OCI-M2 (cell line): ENCODE measurements around the gene IRF8.
"Not testable (repeated sequence)": the region's sequence is repeated elsewhere in the genome, so short reads cannot be mapped to it uniquely, and the experiment has no call there.

Source experiments
- DNase-seq: peaks from one replicate; lab custom pipeline; 2025; ENCODE audit not compliant: unreplicated experiment; lab: John Stamatoyannopoulos, UW

Gene IRF8

DNA sequence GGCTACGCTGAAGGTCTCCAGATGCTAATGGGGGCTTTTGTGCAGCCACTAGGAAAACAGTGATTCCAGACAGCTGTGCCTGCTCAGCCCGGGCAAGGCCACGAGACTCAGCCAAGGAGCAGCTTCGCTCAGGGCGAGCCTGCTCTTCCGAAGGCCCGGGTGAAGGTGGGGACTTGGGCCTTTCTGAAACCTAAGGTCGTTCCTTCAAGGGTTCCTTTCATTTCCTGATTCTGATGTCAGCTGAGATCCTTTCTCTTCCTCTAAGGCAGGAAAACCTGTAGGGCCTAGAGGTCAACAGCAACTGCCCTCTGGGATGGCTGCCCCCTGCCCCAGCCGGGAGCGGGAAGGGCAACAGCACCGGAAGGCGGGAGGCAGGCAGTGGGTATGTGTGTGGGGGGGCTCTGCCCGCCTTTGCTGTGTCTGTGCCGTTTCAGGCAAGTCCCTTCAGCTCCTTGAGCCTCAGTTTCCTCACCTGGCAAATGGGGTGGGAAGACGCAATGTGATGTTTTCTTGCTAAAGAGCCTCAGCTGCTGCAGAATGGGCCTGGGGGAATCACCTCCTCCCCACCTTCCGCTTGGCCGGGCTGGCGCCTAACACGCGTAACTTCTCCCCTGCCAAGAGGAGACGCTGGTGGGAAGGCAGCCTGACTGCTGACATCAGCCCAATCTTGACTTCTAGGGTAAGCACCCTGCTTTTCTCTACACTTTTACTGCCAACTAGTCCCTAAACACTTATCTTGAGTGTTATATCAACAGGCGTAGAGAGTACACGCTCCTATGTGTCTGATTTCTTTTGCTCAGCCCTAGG, 32.8 kb downstream of the IRF8 start:
- DNase-seq: no peak

DNA sequence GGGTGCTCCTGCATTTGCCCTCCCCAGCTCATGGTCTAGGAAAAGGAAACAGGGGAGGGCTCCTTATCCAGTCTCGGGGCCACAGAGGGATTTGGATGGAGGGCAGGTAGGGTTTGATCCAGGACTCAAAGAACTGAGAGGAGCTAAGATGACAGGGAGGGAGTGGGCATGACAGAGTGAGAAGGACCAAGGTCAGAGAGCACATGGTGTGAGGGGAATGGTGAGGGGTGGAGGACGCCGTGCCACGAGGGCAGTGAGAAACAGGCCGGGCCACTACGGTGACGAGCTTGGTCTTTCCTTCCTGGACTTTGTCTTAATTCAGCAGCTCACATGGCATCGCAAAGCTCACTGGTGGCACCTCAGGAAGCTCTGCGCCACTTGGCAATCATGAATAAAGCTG, 35.2 kb downstream of the IRF8 start:
- DNase-seq: no peak

DNA sequence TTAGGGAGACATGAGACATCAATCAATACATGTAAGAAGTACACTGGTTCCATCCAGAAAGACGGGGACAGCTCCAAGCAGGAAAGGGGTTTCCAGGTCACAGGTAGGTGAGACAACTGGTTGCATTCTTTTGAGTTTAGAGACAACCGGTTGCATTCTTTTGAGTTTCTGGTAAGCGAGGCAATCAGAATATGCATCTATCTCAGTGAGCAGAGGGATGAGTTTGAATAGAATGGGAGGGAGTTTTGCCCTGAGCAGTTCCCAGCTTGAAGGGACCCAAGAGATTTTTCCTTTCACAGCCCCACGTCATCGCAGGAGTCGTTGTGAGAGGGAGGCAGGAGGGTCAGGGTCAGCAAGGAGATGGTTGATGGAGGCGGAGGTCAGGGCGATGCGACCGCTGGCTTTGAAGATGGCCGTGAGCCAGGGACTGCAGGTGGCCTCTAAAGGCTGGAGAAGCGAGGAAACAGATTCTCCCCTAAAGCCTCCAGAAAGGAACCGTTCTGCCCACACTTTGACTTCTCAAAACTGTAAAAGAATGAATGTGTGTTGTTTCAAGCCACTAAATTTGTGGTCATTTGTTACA, 36.5 kb downstream of the IRF8 start:
- no peak for DNase-seq

DNA sequence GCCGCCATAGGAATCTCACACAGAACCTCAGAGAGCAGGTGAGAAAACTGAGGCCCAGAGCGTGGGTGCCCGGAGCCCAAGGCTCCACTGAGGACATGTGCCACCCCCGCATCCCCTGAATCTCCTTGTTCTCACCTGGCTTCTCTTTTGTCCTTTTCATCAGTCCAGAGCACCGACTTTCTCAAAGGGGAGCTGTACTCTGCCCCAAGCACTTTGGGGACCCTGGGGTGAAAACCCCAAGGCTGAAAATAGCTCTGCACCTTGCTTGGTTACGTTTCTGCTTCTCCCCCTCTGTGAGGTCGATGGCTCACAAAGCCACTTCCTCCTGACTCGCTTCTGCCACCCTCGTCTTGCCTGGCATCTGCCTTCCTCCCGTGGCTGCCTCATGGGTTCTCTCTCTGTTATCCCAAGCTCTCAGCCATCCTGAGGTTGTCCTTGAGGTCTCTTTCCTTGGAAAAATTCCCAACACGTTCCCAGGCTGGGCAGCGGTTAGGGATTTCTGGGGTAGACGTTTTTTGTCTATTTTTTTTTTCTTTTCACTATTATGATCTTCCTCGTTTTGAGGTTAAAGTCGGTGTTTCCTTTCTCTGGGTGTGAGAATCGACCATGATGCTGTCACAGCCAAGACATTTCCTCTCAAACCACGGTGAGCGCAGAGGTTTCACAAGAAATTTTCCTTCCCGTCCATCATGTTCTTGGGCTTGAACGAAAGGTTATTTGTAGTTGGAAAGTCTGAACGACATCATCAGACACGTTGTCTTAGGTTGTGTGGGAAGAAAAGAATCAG, 37.2 kb downstream of the IRF8 start:
- no peak for DNase-seq

DNA sequence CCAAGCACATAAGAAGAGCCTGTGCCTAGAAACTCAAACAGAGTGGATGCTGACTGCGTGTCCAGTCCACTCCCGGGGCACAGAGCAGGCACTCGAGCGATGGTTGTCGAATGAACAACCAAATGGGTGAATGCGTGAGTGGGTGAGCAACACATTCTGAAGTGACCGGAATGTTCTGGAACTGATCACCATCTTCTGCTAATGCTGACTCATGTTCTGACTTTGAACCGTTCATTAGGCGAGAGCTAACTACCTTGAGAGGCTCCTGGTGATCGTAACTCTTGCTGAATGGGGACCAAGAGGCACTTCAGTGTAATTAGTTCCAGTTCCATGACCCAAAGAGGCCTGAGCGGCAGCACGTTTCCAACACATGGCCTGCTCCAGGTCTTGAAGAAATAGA, 37.9 kb downstream of the IRF8 start:
- DNase-seq: no peak

DNA sequence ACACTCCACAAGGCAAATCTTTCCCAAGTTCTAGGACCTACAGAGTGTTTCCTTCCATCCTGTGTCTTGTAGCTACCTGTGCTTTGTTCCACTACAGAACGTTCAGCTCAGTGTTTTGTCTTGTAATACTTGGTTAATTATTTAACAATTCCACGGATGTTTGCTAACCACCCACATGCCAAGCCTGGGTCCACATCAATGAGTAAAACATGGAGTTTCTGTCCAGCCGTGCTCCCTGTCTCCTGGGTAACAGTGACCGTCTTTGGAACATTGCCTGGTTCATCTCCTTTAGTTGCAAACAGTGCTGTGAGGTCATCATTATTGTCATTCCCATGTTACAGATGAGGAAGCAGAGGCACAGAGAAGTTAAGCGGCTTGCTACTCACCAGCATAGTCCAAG, 41.3 kb downstream of the IRF8 start:
- DNase-seq: no peak

DNA sequence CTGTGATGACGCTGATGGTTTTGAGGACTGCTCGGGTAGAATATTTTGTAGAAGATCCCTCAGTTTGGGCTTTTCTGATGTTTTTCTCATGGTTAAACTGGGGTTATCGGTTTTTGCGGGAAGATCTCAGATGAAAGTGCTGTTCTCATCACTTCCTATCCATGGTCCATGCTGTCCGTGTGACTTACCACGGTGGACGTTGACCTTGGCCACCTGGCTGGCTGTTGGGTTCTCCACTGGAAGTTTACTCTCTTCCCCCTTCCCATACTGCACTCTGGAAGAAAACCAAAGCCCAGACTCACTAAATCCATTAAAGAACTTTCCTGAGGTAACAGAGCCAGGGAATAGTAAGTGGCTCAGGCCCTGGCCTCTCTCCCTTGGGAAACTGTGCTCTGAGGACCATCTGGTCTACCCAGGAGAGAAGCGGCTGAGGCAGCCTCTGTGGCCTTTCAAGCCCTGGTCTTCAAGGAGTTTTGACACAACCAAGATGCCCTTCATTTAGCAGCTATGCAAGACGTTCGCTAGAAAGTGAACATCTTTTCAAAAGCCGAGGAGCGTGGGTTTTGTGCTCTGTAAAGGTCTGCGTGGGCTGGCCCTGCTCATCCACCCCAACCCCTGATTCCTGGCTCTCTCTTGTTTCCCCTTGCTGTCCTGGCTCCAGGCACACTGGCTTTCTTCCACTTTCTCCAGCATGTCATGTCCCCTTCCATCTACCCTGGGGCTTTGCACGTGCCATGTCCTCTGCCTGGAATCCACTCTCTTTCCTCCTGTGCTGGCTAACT, 43.1 kb downstream of the IRF8 start:
- no peak for DNase-seq

DNA sequence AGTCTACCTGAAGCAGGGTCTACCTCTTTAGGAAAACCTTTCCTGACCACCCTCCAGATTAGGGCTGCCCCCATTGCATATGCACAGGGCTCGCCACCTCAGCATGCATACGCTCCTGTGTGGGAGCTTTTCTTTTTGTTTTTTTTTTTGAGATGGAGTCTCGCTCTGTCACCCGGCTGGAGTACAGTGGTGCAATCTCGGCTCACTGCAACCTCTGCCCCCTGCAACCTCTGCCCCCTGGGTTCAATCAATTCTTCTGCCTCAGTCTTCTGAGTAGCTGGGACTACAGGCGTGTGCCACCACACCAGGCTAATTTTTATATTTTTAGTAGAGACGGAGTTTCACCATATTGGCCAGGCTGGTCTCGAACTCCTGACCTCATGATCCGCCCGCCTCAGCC, 43.7 kb downstream of the IRF8 start:
- DNase-seq: not testable (repeated sequence)

DNA sequence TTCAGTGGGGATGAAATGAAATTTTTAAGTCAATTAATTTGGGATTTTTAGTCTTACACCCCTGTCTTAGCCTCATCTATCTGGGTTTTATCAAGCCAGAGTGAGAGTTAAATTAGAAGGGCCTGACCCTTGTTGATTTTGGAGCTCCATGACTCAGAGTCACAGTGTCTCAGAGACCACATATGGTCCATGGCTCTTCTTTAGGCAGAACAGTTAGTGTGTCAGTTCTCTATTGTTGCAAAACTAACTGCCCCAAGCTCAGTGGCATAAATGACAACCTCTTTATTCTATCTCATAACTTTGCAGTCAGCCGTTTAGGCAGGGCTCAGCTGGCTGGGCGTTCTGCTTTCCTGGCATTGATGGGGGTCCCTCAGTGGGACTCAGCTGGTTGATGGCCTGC, 44.7 kb downstream of the IRF8 start:
- no peak for DNase-seq

DNA sequence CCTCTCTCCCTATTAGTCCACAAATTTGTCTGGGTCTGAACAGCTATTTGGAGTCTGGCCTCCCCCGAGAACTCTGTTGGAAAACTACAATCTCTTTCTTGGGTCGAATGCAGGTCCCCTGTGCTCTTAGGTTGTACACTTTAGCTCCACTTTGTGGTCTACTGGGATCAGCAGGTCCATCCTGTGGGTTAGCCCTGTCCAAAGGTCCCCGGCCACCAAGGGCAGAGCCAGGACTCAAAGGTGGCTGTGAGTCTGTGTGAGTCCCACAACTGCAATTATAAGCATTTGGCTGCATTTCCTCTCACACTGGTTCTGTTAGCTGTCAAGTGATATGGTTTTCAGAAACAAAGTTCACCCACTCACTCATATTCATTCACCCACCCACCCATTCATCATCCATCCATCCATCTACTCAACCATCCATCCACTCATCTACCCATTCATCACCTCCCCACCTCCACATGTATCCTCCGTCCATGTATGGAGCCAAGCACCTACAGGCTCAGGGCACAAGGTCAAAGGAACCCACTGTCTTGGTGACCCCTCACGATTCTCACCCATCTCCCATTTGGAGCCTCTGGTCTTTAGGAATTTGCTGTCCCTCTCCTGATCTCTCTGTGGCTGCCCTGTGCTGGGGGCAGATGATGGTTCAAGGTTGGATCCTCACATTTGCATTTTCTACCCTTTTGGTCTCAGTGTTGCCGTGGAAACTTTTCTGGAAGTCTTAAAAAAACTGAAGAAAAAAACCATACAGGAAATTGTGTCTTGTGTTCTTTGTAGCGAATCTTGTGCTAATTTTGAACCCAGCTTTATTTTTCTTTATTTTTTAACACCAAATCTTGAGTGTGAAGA, 45.8 kb downstream of the IRF8 start:
- DNase-seq: no peak

DNA sequence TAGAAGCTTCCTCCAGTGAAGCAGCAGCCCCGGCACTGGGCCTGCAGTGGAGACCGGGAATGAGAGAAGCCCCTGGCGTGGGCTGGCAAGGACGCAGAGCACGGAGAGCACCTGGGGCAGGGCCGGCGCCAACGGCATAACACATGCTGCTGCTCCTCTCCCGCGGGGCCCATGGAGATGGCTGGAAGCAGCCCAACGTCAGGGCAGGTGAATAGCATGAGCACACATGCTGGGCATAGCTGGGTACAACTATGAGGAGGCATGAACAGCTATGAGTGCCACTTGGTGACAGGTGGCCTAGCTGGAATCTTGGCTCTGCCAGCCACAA, 46.4 kb downstream of the IRF8 start:
- DNase-seq: no peak

DNA sequence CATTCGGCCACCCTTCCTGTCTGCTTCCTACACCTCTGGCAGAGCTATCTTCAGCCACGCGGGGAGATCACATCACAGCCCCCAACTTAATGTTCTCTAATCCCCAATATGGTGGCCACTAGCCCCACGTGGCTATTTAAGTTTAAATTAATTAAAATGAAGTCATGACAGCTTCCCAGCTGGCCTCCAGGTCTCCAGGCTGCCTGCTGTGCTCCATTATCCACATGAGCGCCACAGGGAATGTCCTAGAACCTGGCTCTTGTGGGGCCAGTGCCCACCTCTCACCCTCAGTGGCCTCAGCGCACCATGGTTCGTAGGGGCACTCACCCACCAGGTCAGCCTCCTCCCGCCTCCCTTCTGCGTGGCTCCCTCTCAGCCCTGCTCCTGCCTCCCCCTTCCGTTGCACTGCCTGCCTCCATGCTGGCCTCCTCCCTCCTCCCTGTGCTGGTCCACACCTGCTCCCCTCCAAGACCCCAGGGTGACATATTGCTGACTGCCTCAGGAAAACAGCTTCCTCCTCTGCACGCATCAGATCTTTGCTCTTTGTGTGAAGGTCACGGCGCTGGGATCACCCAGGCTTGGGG, 47.7 kb downstream of the IRF8 start:
- no peak for DNase-seq

DNA sequence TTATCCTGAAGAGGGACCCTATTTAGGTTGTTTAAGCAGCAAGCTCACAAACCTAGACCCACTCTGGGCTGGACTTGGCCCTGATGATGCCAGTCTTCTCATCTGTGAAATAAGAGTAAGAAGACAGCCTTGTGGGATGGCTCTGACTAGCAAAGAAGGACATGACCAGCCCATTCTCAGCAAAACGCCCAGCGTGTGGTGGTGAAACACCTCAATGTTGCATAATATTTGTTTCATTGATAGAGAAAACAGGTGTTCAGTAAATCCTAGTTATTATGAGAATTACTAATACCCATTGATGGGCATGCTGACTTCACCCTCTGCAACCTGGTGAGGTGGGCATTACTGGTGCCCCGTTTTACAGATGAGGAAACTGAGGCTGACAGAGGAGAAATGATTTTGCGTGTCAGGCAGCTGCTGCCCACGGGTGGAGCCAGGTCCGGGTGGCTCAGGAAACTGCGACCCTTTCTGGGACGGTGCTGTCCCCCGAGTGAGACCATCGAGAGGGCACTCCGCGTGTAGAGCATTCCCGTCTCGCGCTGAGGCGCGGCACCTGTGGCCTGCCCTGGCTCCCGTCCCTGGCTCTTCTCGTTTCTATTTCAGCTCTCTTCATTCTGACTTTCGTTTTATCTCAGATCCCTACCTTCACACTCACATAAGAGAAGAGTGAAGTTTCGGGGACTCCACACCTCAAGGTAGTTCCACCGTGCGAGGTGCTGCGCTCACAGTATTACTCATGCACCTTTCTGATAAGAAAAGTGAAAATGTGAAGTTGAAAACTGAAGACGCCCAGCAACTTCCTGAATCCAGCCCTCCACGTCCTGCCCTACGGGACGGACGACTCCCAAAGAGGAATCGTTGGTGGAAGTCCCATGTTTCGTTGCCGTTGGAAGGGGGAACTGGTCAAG, 48.5 kb downstream of the IRF8 start:
- DNase-seq: no peak

DNA sequence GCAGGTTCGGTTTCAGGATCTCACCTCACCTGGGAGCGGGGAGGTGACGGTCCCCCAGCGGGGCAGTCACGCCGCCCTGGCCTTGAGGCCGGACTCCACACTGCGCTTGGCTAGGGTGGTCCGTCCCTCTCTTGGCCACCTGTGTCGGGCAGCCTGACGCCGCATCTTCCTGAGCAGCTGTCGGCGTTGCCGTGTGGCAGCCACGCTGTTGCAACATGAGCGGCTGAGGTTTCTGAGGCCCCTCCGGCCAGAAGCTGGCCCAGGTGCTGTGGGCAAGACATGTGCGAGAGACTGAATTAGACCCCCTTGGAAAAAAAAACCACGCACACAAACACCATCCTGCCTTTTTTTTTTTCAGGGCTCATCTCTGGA, 49.2 kb downstream of the IRF8 start:
- no peak for DNase-seq

DNA sequence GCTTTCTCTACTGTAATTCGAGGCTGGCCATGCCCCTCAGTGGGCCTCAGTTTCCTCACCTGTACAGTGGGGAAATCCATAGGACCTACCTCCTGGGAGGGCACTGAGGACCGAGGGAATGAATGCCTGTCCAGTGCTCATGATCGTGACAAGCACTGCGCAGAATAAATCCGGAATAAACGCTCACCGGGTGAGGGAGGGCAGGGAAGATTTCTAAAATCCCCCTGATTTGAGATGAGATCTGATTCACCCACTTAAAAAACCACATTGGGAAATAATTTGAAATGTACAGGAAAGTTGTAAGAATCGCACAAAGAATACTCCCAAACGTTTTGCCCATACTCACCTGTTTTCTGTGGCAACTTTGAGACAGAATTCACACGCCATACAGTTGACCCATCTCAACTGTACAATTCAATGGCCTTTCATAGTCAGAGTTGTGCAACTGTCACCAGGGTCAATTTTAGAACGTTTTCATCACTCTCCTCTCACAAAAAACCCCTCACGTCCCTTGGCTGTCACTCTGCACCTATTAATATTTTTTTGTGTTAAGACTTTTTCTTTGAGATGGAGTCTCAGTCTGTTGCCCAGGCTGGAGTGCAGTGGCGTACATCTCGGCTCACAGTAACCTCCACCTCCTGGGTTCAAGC, 49.8 kb downstream of the IRF8 start:
- no peak for DNase-seq

DNA sequence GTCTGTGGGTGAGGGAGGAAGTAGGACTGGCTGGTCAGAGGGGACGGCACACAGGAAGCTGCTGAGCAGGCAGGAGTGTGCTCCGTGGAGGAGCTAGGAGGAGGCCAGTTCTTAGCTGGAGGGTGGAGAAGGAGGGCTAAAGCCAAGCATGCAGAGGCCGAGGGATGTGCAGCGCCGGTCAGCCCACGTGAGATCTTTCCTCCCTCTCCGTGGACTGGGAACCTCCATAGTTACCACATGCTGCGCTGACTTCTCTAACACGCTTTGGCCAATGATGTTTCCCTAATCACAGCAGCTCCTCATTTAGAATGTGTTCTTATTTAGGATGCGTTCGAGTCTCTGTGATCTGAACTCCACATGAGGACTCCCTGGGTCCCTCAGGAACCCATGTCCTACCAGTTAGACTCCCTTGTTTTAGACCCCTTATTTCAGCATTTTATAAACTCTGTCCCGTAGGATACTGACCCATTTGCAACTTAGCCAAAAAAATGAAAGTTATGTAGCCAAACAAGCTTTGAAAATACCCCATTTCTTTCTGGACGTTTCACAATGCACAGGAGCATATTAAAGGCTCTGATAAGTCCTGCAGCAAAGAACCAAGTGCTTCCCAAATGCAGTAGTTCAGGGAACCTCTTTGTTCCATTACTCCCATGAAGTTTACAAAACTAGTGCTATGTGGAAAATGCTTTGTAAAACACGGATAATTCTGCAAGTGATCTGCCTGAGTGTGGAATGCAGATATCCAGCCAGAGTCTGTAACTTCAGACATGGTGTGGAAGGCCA, 51.4 kb downstream of the IRF8 start:
- DNase-seq: no peak

DNA sequence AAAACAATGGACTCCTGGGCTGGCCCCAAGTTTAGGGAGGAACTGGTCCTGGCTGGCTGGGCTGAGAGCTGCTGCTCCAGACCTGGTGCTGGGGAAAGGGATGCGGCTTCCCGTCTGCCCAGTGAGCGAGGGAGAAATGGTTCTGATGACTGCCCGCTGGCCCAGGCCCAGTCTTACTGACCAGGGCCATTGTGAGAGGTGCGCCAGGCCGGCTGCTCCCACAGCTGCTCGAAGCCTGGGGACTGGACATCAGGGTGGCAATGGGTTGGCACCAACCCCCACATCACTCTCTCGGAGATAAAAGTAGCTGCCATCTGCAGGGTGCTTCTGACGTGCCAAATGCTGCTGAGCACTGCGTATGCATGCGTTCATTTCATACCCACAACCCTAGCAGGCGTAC, 53.2 kb downstream of the IRF8 start:
- DNase-seq: no peak

DNA sequence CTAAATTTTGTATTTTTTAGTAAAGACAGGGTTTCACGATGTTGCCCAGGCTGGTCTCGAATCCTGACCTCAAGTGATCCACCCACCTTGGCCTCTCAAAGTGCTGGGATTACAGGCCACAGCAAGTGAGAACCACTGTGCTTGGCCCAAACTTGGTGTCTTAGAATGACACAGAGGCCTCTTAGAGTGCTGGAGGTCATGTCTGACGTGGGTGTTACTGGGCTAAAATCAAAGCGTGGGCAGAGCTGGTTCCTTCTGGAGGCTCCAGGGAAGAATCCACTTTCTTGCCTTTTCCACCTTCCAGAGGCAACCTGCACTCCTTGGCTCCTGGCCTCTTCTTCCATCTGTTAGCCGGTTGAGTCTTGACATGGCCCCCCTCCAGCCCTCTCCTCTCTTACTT, 53.8 kb downstream of the IRF8 start:
- DNase-seq: no peak
